HepG2 (cell line): Measurements from ENCODE around the gene ZCCHC8. TPM values are rescaled to one million over a fixed set of nuclear protein-coding genes. Genes with fewer than 3 reads are reported as not detected.

Source experiments
- BCL6 ChIP-seq: IDR thresholded peaks from 2 replicates; pipeline ENCODE4 v1.6.1; 2016; ENCODE audit warnings: missing genetic modification reagents, missing compliant biosample characterization
- EHMT2 ChIP-seq: fragments of 200-600 bp; sonication (generic); IDR thresholded peaks from 2 replicates; pipeline ENCODE4 v1.7.0; 2017; ENCODE audit warnings: antibody characterized with exemption, low read depth, low read length, borderline replicate concordance
- ETV6 ChIP-seq: sonication (generic); formaldehyde crosslinking; conservative IDR thresholded peaks from 2 replicates; pipeline ENCODE4 v1.4.0; 2020; ENCODE audit warnings: missing genetic modification reagents
- IRF2 ChIP-seq: IDR thresholded peaks from 2 replicates; pipeline ENCODE4 v1.6.1; 2018; ENCODE audit warnings: missing genetic modification reagents, missing compliant biosample characterization
- ISL2 ChIP-seq: sonication (generic); formaldehyde crosslinking; IDR thresholded peaks from 2 replicates; pipeline ENCODE4 v1.5.0; 2020; ENCODE audit warnings: missing genetic modification reagents
- KAT8 ChIP-seq: IDR thresholded peaks from 2 replicates; pipeline ENCODE4 v1.6.1; 2016; ENCODE audit warnings: missing genetic modification reagents, missing compliant biosample characterization
- MIER3 ChIP-seq: IDR thresholded peaks from 2 replicates; pipeline ENCODE4 v1.6.1; 2016; ENCODE audit warnings: missing compliant biosample characterization, borderline replicate concordance
- NCOA2 ChIP-seq: sonication (generic); formaldehyde crosslinking; IDR thresholded peaks from 2 replicates; pipeline ENCODE4 v1.8.0; 2022; ENCODE audit warnings: inconsistent platforms
- NFATC3 ChIP-seq: sonication (generic); formaldehyde crosslinking; IDR thresholded peaks from 2 replicates; pipeline ENCODE4 v1.5.1; 2020; ENCODE audit warnings: mild to moderate bottlenecking, missing genetic modification reagents
- RFXAP ChIP-seq: sonication (generic); formaldehyde crosslinking; IDR thresholded peaks from 2 replicates; pipeline ENCODE4 v1.4.0; 2020; ENCODE audit warnings: missing genetic modification reagents, borderline replicate concordance
- RXRA ChIP-seq: sonication (generic); formaldehyde crosslinking; IDR thresholded peaks from 2 replicates; pipeline ENCODE4 v1.5.1; 2020; ENCODE audit warnings: missing genetic modification reagents
- SOX13 ChIP-seq, 3 experiments: fragments of 450-650 bp in 1 of 3; sonication (generic) in 1 of 3; formaldehyde crosslinking in 1 of 3; IDR thresholded peaks in 2 of 3; conservative IDR thresholded peaks in 1 of 3; 2 replicates each; pipeline versions ENCODE4 v1.5.0 to v1.6.1; 2016 to 2020; ENCODE audit warnings: antibody characterized with exemption in 1 of 3, mild to moderate bottlenecking in 1 of 3, missing compliant biosample characterization in 1 of 3, missing genetic modification reagents in 1 of 3, moderate library complexity in 1 of 3
- SP1 ChIP-seq, 2 experiments: fragments of 450-650 bp in 1 of 2; sonication (generic) in 1 of 2; formaldehyde crosslinking in 1 of 2; IDR thresholded peaks; 2 replicates each; pipeline versions ENCODE4 v1.4.0 to v1.6.1; 2016 to 2020; ENCODE audit warnings: missing genetic modification reagents in 1 of 2
- THAP11 ChIP-seq: IDR thresholded peaks from 2 replicates; pipeline ENCODE4 v1.6.1; 2016; ENCODE audit warnings: missing biosample characterization, missing genetic modification reagents
- YEATS4 ChIP-seq: sonication (generic); formaldehyde crosslinking; IDR thresholded peaks from 2 replicates; pipeline ENCODE4 v1.4.0; 2020; ENCODE audit warnings: missing genetic modification reagents, borderline replicate concordance
- ZEB1 ChIP-seq: IDR thresholded peaks from 2 replicates; pipeline ENCODE4 v1.6.1; 2012; ENCODE audit warnings: mild to moderate bottlenecking, low read depth, inconsistent platforms; ENCODE audit not compliant: insufficient replicate concordance
- ZMYM4 ChIP-seq: sonication (generic); formaldehyde crosslinking; IDR thresholded peaks from 2 replicates; pipeline ENCODE4 v1.8.1; 2023; ENCODE audit warnings: mild to moderate bottlenecking, missing genetic modification reagents
- ZNF441 ChIP-seq: sonication (generic); formaldehyde crosslinking; IDR thresholded peaks from 2 replicates; pipeline ENCODE4 v1.7.0; 2021; ENCODE audit warnings: missing genetic modification reagents, borderline replicate concordance
- ZNF558 ChIP-seq: sonication (generic); formaldehyde crosslinking; IDR thresholded peaks from 2 replicates; pipeline ENCODE4 v1.9.0; 2022; ENCODE audit warnings: mild to moderate bottlenecking, missing genetic modification reagents, borderline replicate concordance
- polyA plus RNA-seq, 8 experiments: library from polyadenylated mRNA; depleted of rRNA in 3 of 8; stranded (reverse) in 7 of 8; unstranded in 1 of 8; fragments of >200 nt; fragmentation: Illumina TruSeq in 4 of 8; extraction: Trizol in 4 of 8; gene quantifications; 2 replicates each; pipeline versions ENCODE4 v1.2.1 to v1.2.3, GENCODE V29; 2011 to 2016; ENCODE audit warnings: low read depth in 4 of 8, missing spikeins in 1 of 8, mixed read lengths in 1 of 8; ENCODE audit not compliant: insufficient read depth in 1 of 8
- total RNA-seq, 5 experiments: library from RNA; depleted of rRNA; stranded (reverse); fragments of >200 nt; fragmentation: Illumina TruSeq; extraction: Trizol; gene quantifications; 2 replicates each; pipeline ENCODE4 v1.2.3, GENCODE V29; 2016; ENCODE audit warnings: low read depth in 1 of 5
- TF ChIP-seq, protein P1 (sequence below): IDR thresholded peaks from 2 replicates; pipeline ENCODE4 v1.6.1; 2016
- TF ChIP-seq, protein P2 (sequence below): sonication (generic); formaldehyde crosslinking; IDR thresholded peaks from 2 replicates; pipeline ENCODE4 v1.5.1; 2020; ENCODE audit warnings: mild to moderate bottlenecking, missing genetic modification reagents, borderline replicate concordance
- TF ChIP-seq, protein P3 (sequence below): sonication (generic); formaldehyde crosslinking; IDR thresholded peaks from 2 replicates; pipeline ENCODE4 v1.4.0; 2020; ENCODE audit warnings: missing genetic modification reagents, borderline replicate concordance
- TF ChIP-seq, protein P4 (sequence below): IDR thresholded peaks from 2 replicates; pipeline ENCODE4 v1.6.1; 2012; ENCODE audit warnings: inconsistent platforms

ZCCHC8 gene
- total and polyA plus RNA-seq, 2 of the 13 experiments (the other 11 are each of a cell fraction or from before 2014, with no cell fraction given), result 18.6 to 20.9 TPM

DNA sequence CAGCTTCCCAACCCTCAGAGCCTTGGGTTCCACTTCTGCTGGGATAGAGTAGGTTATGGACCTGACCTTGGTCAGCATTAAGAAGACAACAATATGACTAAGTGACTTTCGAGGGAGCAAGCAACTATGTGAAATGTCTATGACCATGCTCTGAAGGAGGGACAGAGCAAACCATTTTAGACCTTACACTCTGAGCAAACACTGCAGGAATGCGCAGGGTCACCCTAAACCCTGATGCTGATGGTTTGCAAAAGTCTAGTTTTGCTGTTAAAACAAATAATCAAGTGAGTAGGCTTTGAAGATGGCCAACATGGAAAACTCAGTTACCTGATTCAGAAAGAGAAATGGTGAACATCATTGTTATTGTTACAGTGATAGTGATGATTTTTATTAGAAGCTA lies 8.7 kb downstream of the ZCCHC8 start (continued):
- TF ChIP-seq, protein P1, sequence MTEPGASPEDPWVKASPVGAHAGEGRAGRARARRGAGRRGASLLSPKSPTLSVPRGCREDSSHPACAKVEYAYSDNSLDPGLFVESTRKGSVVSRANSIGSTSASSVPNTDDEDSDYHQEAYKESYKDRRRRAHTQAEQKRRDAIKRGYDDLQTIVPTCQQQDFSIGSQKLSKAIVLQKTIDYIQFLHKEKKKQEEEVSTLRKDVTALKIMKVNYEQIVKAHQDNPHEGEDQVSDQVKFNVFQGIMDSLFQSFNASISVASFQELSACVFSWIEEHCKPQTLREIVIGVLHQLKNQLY (CRISPR knock-in tag), result 0 out of 2 replicates have a peak, but pooled peaks have one; percentile 32
- TF ChIP-seq, protein P2, sequence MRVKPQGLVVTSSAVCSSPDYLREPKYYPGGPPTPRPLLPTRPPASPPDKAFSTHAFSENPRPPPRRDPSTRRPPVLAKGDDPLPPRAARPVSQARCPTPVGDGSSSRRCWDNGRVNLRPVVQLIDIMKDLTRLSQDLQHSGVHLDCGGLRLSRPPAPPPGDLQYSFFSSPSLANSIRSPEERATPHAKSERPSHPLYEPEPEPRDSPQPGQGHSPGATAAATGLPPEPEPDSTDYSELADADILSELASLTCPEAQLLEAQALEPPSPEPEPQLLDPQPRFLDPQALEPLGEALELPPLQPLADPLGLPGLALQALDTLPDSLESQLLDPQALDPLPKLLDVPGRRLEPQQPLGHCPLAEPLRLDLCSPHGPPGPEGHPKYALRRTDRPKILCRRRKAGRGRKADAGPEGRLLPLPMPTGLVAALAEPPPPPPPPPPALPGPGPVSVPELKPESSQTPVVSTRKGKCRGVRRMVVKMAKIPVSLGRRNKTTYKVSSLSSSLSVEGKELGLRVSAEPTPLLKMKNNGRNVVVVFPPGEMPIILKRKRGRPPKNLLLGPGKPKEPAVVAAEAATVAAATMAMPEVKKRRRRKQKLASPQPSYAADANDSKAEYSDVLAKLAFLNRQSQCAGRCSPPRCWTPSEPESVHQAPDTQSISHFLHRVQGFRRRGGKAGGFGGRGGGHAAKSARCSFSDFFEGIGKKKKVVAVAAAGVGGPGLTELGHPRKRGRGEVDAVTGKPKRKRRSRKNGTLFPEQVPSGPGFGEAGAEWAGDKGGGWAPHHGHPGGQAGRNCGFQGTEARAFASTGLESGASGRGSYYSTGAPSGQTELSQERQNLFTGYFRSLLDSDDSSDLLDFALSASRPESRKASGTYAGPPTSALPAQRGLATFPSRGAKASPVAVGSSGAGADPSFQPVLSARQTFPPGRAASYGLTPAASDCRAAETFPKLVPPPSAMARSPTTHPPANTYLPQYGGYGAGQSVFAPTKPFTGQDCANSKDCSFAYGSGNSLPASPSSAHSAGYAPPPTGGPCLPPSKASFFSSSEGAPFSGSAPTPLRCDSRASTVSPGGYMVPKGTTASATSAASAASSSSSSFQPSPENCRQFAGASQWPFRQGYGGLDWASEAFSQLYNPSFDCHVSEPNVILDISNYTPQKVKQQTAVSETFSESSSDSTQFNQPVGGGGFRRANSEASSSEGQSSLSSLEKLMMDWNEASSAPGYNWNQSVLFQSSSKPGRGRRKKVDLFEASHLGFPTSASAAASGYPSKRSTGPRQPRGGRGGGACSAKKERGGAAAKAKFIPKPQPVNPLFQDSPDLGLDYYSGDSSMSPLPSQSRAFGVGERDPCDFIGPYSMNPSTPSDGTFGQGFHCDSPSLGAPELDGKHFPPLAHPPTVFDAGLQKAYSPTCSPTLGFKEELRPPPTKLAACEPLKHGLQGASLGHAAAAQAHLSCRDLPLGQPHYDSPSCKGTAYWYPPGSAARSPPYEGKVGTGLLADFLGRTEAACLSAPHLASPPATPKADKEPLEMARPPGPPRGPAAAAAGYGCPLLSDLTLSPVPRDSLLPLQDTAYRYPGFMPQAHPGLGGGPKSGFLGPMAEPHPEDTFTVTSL (CRISPR knock-in tag), result 0 out of 2 replicates have a peak, but pooled peaks have one; percentile 55
- TF ChIP-seq MIER3 (CRISPR knock-in tag) (peak; percentile 77), RXRA (CRISPR knock-in tag) (peak; percentile 50; the same call in 1 of the 2 replicates), EHMT2 (no peak), SP1 (IDR thresholded peaks at IDR 0.05) (no peak), SP1 (CRISPR knock-in tag; IDR thresholded peaks at IDR 0.05) (no peak), SOX13 (IDR thresholded peaks at IDR 0.05) (no peak), SOX13 (CRISPR knock-in tag; conservative IDR thresholded peaks at IDR 0.05 in 1 of 2, IDR thresholded peaks at IDR 0.05 in 1 of 2) (peak in 1 of 2 experiments; percentile 76; a peak in 2 of 4 replicates), ZMYM4 (CRISPR knock-in tag) (0 out of 2 replicates have a peak, but pooled peaks have one; percentile 49), THAP11 (CRISPR knock-in tag) (peak; percentile 68; the same call in 1 of the 2 replicates), ISL2 (peak; percentile 77), YEATS4 (CRISPR knock-in tag) (peak; percentile 41; the same call in 1 of the 2 replicates), ZNF558 (no peak), BCL6 (CRISPR knock-in tag) (peak; percentile 95), RFXAP (CRISPR knock-in tag) (peak; percentile 48; the same call in 1 of the 2 replicates), IRF2 (CRISPR knock-in tag) (peak; percentile 58; the same call in 1 of the 2 replicates), ZEB1 (peak; percentile 30), NFATC3 (no peak), ZNF441 (CRISPR knock-in tag) (no peak), ETV6 (CRISPR knock-in tag) (0 out of 2 replicates have a peak, but pooled peaks have one; percentile 35), NCOA2 (peak; percentile 79), KAT8 (CRISPR knock-in tag) (0 out of 2 replicates have a peak, but pooled peaks have one; percentile 44)
- TF ChIP-seq, protein P3, sequence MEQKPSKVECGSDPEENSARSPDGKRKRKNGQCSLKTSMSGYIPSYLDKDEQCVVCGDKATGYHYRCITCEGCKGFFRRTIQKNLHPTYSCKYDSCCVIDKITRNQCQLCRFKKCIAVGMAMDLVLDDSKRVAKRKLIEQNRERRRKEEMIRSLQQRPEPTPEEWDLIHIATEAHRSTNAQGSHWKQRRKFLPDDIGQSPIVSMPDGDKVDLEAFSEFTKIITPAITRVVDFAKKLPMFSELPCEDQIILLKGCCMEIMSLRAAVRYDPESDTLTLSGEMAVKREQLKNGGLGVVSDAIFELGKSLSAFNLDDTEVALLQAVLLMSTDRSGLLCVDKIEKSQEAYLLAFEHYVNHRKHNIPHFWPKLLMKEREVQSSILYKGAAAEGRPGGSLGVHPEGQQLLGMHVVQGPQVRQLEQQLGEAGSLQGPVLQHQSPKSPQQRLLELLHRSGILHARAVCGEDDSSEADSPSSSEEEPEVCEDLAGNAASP (CRISPR knock-in tag), result peak; percentile 53; the same call in 1 of the 2 replicates
- TF ChIP-seq, protein P4, sequence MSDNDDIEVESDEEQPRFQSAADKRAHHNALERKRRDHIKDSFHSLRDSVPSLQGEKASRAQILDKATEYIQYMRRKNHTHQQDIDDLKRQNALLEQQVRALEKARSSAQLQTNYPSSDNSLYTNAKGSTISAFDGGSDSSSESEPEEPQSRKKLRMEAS, result peak; percentile 49; the same call in 1 of the 2 replicates
